Fibroblast of lung (primary cell): ENCODE data around the gene FAM13C. TPM values are rescaled to one million over a fixed set of nuclear protein-coding genes. Genes with fewer than 3 reads are reported as not detected.

Source experiments
- DNase-seq, 2 donors: peaks; one replicate each; pipeline versions ENCODE4 v3.0.0 to v3.0.0-alpha.2; 2010; ENCODE audit warnings: low read depth in 2 of 2
- H2AFZ ChIP-seq: 2 replicates; pipeline ENCODE4 v1.5.1; 2012; ENCODE audit warnings: low read length, control low read depth, inconsistent platforms
- H3K27ac ChIP-seq: 2 replicates; pipeline ENCODE4 v1.5.1; 2011; ENCODE audit warnings: low read length, control low read depth; ENCODE audit not compliant: insufficient read depth
- H3K27me3 ChIP-seq: 2 replicates; pipeline ENCODE4 v1.5.1; 2011; ENCODE audit warnings: mild to moderate bottlenecking, low read length; ENCODE audit not compliant: control insufficient read depth, insufficient read depth
- H3K36me3 ChIP-seq: 2 replicates; pipeline ENCODE4 v1.5.1; 2011; ENCODE audit warnings: low read length; ENCODE audit not compliant: control insufficient read depth, insufficient read depth
- H3K4me1 ChIP-seq: 2 replicates; pipeline ENCODE4 v1.5.1; 2011; ENCODE audit warnings: low read length; ENCODE audit not compliant: control insufficient read depth, insufficient read depth; ENCODE audit errors: extremely low read depth
- H3K4me2 ChIP-seq: 2 replicates; pipeline ENCODE4 v1.5.1; 2011; ENCODE audit warnings: low read length, control low read depth; ENCODE audit not compliant: insufficient read depth; ENCODE audit errors: extremely low read depth
- H3K4me3 ChIP-seq, 4 experiments: fragments of 200-600 bp in 1 of 4; sonication (generic) in 1 of 4; replicated peaks in 1 of 4; 2 replicates each; pipeline ENCODE4 v1.5.1; 2011 to 2016; ENCODE audit warnings: low read length in 4 of 4, low read depth in 3 of 4, mild to moderate bottlenecking in 3 of 4, control low read depth in 2 of 4, inconsistent platforms in 1 of 4, mixed read lengths in 1 of 4; ENCODE audit not compliant: insufficient read depth in 1 of 4; ENCODE audit errors: control extremely low read depth in 1 of 4
- H3K79me2 ChIP-seq: 2 replicates; pipeline ENCODE4 v1.5.1; 2012; ENCODE audit warnings: mild to moderate bottlenecking, low read length, inconsistent platforms; ENCODE audit not compliant: control insufficient read depth, insufficient read depth
- H3K9ac ChIP-seq: 2 replicates; pipeline ENCODE4 v1.5.1; 2011; ENCODE audit warnings: mild to moderate bottlenecking, low read length, control low read depth; ENCODE audit not compliant: insufficient read depth
- H3K9me3 ChIP-seq: 2 replicates; pipeline ENCODE4 v1.5.1; 2012; ENCODE audit warnings: low read depth, low read length; ENCODE audit not compliant: control insufficient read depth, insufficient read depth
- H4K20me1 ChIP-seq: 2 replicates; pipeline ENCODE4 v1.5.1; 2011; ENCODE audit warnings: low read length; ENCODE audit not compliant: control insufficient read depth, insufficient read depth; ENCODE audit errors: extremely low read depth
- EZH2 ChIP-seq: IDR thresholded peaks from 2 replicates; pipeline ENCODE4 v1.5.1; 2012; ENCODE audit warnings: low read length, control low read depth, mild to moderate bottlenecking; ENCODE audit errors: missing control alignments
- polyA plus RNA-seq, 2 donors: library from polyadenylated mRNA; depleted of rRNA in 1 of 2; stranded (reverse) in 1 of 2; unstranded in 1 of 2; fragments of >200 nt; gene quantifications; 2 replicates each; pipeline ENCODE4 v1.2.1, GENCODE V29; 2011 to 2012; ENCODE audit warnings: missing spikeins in 1 of 2
- total RNA-seq: library from RNA; depleted of rRNA; stranded (reverse); fragments of >200 nt; gene quantifications from 2 replicates; pipeline ENCODE4 v1.2.1, GENCODE V29; 2014
- TF ChIP-seq, protein P1 (sequence below), 2 donors: IDR thresholded peaks in 1 of 2; conservative IDR thresholded peaks in 1 of 2; 1 replicate in 1 of 2; 2 replicates in 1 of 2; pipeline ENCODE4 v1.5.1; 2011 to 2012; ENCODE audit warnings: low read length in 2 of 2, control low read depth in 1 of 2, inconsistent platforms in 1 of 2, low read depth in 1 of 2, mild to moderate bottlenecking in 1 of 2

FAM13C gene
- total and polyA plus RNA-seq, 2 donors (not counting 1 experiment from before 2014, with no cell fraction given): 2.8 to 5.9 TPM

DNA sequence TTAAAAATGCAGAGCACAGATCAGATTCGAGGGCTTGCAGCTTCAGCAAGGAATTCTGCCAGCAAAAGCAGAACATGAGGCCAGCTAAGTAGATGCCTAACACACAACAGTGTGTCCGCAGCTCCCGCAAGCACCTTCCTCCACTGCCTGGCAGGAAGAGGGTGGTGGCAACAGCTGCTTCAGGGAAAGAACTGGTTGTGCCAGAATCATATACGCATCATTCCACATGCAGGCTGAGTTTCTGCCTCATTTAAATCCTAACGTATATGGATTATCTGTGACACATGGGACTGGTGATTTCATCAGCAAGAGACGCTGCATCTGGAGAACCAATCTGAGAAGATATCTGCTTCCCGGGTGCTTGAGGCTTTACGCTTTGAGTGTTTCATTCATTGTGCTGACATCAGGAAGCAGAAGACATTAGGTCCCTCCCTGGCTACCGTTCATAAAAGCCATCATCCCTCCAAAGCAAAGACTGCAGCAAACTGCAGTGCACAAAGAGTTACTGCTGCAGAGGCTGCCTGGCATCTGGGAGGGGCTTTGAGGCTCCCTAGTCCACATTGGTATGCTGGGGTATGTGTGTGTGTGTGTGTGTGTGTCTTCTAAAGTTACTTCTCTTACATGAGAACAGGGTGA is 78.8 kb downstream of the FAM13C start:
- Histone ChIP-seq H4K20me1 (no peaks in the 10 kb centered on the region), H3K4me1 (no peaks in the 10 kb centered on the region), H3K36me3 (no peaks in the 10 kb centered on the region), H3K9ac (no peak overlapping the region), H3K4me2 (no peak overlapping the region), H3K27me3 (no peaks in the 10 kb centered on the region), H3K9me3 (no peaks in the 10 kb centered on the region), H3K4me3 (no peak overlapping the region), H3K79me2 (no peaks in the 10 kb centered on the region), H2AFZ (no peak overlapping the region), H3K27ac (no peak overlapping the region)
- no peak for TF ChIP-seq EZH2
- TF ChIP-seq, protein P1, sequence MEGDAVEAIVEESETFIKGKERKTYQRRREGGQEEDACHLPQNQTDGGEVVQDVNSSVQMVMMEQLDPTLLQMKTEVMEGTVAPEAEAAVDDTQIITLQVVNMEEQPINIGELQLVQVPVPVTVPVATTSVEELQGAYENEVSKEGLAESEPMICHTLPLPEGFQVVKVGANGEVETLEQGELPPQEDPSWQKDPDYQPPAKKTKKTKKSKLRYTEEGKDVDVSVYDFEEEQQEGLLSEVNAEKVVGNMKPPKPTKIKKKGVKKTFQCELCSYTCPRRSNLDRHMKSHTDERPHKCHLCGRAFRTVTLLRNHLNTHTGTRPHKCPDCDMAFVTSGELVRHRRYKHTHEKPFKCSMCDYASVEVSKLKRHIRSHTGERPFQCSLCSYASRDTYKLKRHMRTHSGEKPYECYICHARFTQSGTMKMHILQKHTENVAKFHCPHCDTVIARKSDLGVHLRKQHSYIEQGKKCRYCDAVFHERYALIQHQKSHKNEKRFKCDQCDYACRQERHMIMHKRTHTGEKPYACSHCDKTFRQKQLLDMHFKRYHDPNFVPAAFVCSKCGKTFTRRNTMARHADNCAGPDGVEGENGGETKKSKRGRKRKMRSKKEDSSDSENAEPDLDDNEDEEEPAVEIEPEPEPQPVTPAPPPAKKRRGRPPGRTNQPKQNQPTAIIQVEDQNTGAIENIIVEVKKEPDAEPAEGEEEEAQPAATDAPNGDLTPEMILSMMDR (conservative IDR thresholded peaks at IDR 0.05 in 1 of 2, IDR thresholded peaks at IDR 0.05 in 1 of 2; ENCODE audit: low read depth in 1 of 2, low read length in 2 of 2): no peak
- DNase-seq: peak; percentile 49 to 57

- H3K9ac ChIP-seq: no peak overlapping the region
- H2AFZ ChIP-seq: no peak overlapping the region
- H3K4me3 ChIP-seq: no peak overlapping the region
- TF ChIP-seq, protein P1 (conservative IDR thresholded peaks at IDR 0.05 in 1 of 2, IDR thresholded peaks at IDR 0.05 in 1 of 2; ENCODE audit: low read depth in 1 of 2, low read length in 2 of 2): no peak
- no peak for TF ChIP-seq EZH2
- no peaks in the 10 kb centered on the region for H4K20me1 ChIP-seq
- H3K36me3 ChIP-seq: no peaks in the 10 kb centered on the region
- H3K27me3 ChIP-seq: no peaks in the 10 kb centered on the region
- DNase-seq: no peak
- no peak overlapping the region for H3K4me2 ChIP-seq
- no peaks in the 10 kb centered on the region for H3K4me1 ChIP-seq
- no peaks in the 10 kb centered on the region for H3K9me3 ChIP-seq
- H3K79me2 ChIP-seq: no peaks in the 10 kb centered on the region
- H3K27ac ChIP-seq: no peak overlapping the region
Measured at GRCh38 chr10:59281861-59282260, 80.5 kb downstream of the FAM13C start.

DNA sequence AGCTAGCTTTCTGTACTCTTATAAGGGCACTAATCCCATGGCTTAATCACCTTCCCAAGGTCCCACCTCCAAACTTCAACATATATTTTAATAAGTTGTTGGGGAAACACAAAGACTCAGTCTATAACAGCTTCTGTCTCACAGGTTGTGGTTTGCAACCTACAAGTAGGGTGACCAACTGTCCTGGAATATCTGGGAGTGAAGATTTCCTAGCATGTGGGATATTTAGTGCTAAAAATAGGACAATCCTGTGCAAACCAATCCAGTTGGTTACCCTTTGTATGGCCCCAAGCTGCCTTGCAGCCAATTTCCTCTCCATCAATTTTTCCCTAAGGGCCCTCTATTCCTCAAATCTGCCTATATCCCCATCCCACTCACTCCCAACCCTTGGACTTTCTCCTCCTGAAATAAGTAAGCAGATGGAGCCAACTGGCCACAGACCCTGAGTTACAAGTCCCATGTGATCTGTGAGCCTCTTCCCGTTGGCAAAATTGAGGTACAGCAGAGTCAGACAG is 82.3 kb downstream of the FAM13C start:
- Histone ChIP-seq H3K4me3 (no peak overlapping the region), H3K4me1 (no peaks in the 10 kb centered on the region), H3K27ac (no peak overlapping the region), H3K9ac (no peak overlapping the region), H3K4me2 (no peak overlapping the region), H3K36me3 (no peaks in the 10 kb centered on the region), H3K27me3 (no peaks in the 10 kb centered on the region), H3K79me2 (no peaks in the 10 kb centered on the region), H3K9me3 (no peaks in the 10 kb centered on the region), H4K20me1 (no peaks in the 10 kb centered on the region), H2AFZ (no peak overlapping the region)
- DNase-seq: no peak
- TF ChIP-seq, protein P1 (conservative IDR thresholded peaks at IDR 0.05 in 1 of 2, IDR thresholded peaks at IDR 0.05 in 1 of 2; ENCODE audit: low read depth in 1 of 2, low read length in 2 of 2): no peak
- TF ChIP-seq EZH2: no peak
